ENCODE measurements around the gene TAS2R10. TPM values are rescaled to one million over a fixed set of nuclear protein-coding genes. Genes with fewer than 3 reads are reported as not detected.

TAS2R10 gene, protein sequence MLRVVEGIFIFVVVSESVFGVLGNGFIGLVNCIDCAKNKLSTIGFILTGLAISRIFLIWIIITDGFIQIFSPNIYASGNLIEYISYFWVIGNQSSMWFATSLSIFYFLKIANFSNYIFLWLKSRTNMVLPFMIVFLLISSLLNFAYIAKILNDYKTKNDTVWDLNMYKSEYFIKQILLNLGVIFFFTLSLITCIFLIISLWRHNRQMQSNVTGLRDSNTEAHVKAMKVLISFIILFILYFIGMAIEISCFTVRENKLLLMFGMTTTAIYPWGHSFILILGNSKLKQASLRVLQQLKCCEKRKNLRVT
- total RNA-seq (2021; fragmentation: NEBNext Ultra II Directional; extraction: Animal tissue kit (Norgen Biotek cat#: 25700)): not detected in 2 replicates
- 0.08 and 0.14 TPM in 2 replicates for polyA plus RNA-seq (2011; rRNA removed)
- 0.14 TPM for polyA plus RNA-seq (2011; cell fraction: cytosol; rRNA removed)
- polyA plus RNA-seq (2011; cell fraction: nucleus; rRNA removed): 0.26 TPM
- not detected in 4 replicates for polyA plus RNA-seq (2012, experiment 1 of 2)
- not detected for polyA plus RNA-seq (2012, experiment 2 of 2)
- 0.12 TPM for polyA plus RNA-seq (2013, experiment 1 of 2)
- 0.04 TPM for polyA plus RNA-seq (2013, experiment 2 of 2)
- polyA minus RNA-seq (2011; rRNA and poly(A)+ RNA removed): 0.19 and 0.46 TPM in 2 replicates
- not detected for polyA minus RNA-seq (2011; cell fraction: cytosol; rRNA and poly(A)+ RNA removed)
- polyA minus RNA-seq (2011; cell fraction: nucleus; rRNA and poly(A)+ RNA removed): 0.90 TPM
- long read RNA-seq, experiment 1: 0 reads
- long read RNA-seq, experiment 2: 0 reads

DNA sequence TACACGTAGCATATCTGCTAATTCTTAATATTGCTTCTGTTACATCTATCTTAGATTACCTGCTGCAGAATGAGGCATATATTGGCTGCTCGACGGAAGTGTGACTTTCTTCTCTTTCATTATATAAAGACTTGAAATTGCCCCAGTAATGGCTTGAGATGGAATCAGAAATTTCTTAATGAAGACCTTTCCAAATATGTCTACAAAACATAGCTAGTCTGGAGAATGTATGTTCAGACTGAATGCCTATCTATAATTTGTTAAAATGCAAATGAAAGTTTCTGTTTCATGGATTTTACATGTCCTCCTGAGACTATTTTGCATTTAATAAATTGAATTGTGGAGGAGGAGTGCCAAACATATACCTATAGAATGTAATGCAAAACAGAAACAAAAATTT, at the start of gene TAS2R10:
TSS of gene TAS2R10 (minus strand) at position 101 of the 400 bp plus-strand sequence. CDS start at position 12, 89 bp downstream.
- no peaks in the 10 kb centered on the region for H3K79me1 ChIP-seq (ENCODE audit: low read depth, low read length)
- whole genome bisulfite sequencing, 2 experiments (ENCODE audit: extremely low coverage in 1 of 2, insufficient coverage in 1 of 2, insufficient read length in 1 of 2, insufficient replicate concordance in 2 of 2, low coverage in 1 of 2, low lambda C conversion rate in 2 of 2, missing lambda C conversion rate in 1 of 2): 89% methylated on average over 3 of the region's 3 CpGs; no CpG with 5 or more reads in 1 of the 2 experiments
- no peaks in the 10 kb centered on the region for H3K9me3 ChIP-seq (ENCODE audit: insufficient read depth in 2 of 2, low read depth in 1 of 2, low read length in 1 of 2)
- H3K56ac ChIP-seq (replicated peaks; ENCODE audit: insufficient read length, low read depth, low read length): no peak within 1 kb of the TSS
- ChIA-PET POLR2A (ENCODE audit: partially characterized antibody) (no interaction called here), CTCF (ENCODE audit: partially characterized antibody) (no interaction called here)
- no peak within 1 kb of the TSS for H2BK5ac ChIP-seq (ENCODE audit: low read depth, low read length)
- H4K20me1 ChIP-seq (replicated peaks in 1 of 2; ENCODE audit: control insufficient read depth in 1 of 2, insufficient read depth in 2 of 2, low read length in 2 of 2): no peaks in the 10 kb centered on the region
- no peak within 1 kb of the TSS for H3K18ac ChIP-seq (ENCODE audit: extremely low read depth, low read length)
- no peak within 1 kb of the TSS for H2AK5ac ChIP-seq (ENCODE audit: low read depth, low read length)
- no peak within 1 kb of the TSS for H3K23ac ChIP-seq (ENCODE audit: insufficient read length)
- no peak within 1 kb of the TSS for H3K9ac ChIP-seq (replicated peaks in 1 of 4; ENCODE audit: extremely low read depth in 1 of 4, low read depth in 3 of 4, low read length in 3 of 4)
- no peak for DNase-seq (ENCODE audit: low read depth in 1 of 2, low spot score in 2 of 2)
- no peak within 1 kb of the TSS for H3K4me3 ChIP-seq (ENCODE audit: extremely low read depth in 1 of 4, insufficient read depth in 2 of 4, low read depth in 3 of 4, low read length in 4 of 4)
- no peak for FAIRE-seq
- no peaks in the 10 kb centered on the region for H3K27me3 ChIP-seq (replicated peaks in 1 of 4; ENCODE audit: control insufficient read depth in 3 of 4, extremely low read depth in 1 of 4, insufficient read depth in 3 of 4, low read length in 3 of 4)
- H4K8ac ChIP-seq (ENCODE audit: extremely low read depth, insufficient read depth, low read length): no peak within 1 kb of the TSS
- H3K27ac ChIP-seq (ENCODE audit: low read depth, low read length): no peak within 1 kb of the TSS
- no peak within 1 kb of the TSS for H3K4ac ChIP-seq (replicated peaks; ENCODE audit: insufficient read length, low read depth, low read length)
- TF ChIP-seq EP300 (IDR thresholded peaks at IDR 0.05; ENCODE audit: borderline replicate concordance in 1 of 2, low read depth in 2 of 2, low read length in 2 of 2) (no peak), POU5F1 (IDR thresholded peaks at IDR 0.05; ENCODE audit: low read depth, low read length) (no peak), NANOG (IDR thresholded peaks at IDR 0.05; ENCODE audit: insufficient read depth, low read depth, low read length, poor library complexity, severe bottlenecking) (no peak), HDAC2 (IDR thresholded peaks at IDR 0.05; ENCODE audit: borderline replicate concordance in 1 of 2, low read depth in 2 of 2, low read length in 2 of 2) (no peak)
- H4K91ac ChIP-seq (replicated peaks; ENCODE audit: insufficient read length, low read length): no peak within 1 kb of the TSS
- H2BK20ac ChIP-seq (ENCODE audit: low read length): no peak within 1 kb of the TSS
- H3K4me1 ChIP-seq (replicated peaks in 1 of 4; ENCODE audit: control insufficient read depth in 3 of 4, insufficient read depth in 4 of 4, low read length in 3 of 4): no peaks in the 10 kb centered on the region
- no peak within 1 kb of the TSS for H2BK120ac ChIP-seq (replicated peaks; ENCODE audit: low read depth, low read length)
- H2BK12ac ChIP-seq (ENCODE audit: low read depth, low read length): no peak within 1 kb of the TSS
- H4K5ac ChIP-seq (ENCODE audit: insufficient read length, low read depth, low read length): no peak within 1 kb of the TSS
- no peaks in the 10 kb centered on the region for H3K79me2 ChIP-seq (ENCODE audit: control insufficient read depth in 1 of 2, insufficient read depth in 2 of 2, low read length in 2 of 2)
- no peak within 1 kb of the TSS for H3K14ac ChIP-seq (ENCODE audit: insufficient read length)
- no peak within 1 kb of the TSS for H2AFZ ChIP-seq (ENCODE audit: low read length)
- H3K36me3 ChIP-seq (ENCODE audit: control insufficient read depth in 2 of 4, insufficient read depth in 4 of 4, low read length in 3 of 4): no peaks in the 10 kb centered on the region
- no peak within 1 kb of the TSS for H3K4me2 ChIP-seq (ENCODE audit: insufficient read depth in 1 of 2, low read depth in 2 of 2, low read length in 2 of 2)
- no peak within 1 kb of the TSS for H2BK15ac ChIP-seq (ENCODE audit: low read length)
- no peaks in the 10 kb centered on the region for H3K23me2 ChIP-seq (ENCODE audit: low read depth, low read length)

Data from H1 (cell line).